ENCODE measurements around the gene PGA3. TPM values are rescaled to one million over a fixed set of nuclear protein-coding genes. Genes with fewer than 3 reads are reported as not detected.
"Not testable (repeated sequence)": the region's sequence is repeated elsewhere in the genome, so short reads cannot be mapped to it uniquely, and the experiment has no call there.

PGA3 gene
- total and polyA plus RNA-seq, 9 donors: 0.21 to 1.3 (median 0.87) TPM; not detected in 1

DNA sequence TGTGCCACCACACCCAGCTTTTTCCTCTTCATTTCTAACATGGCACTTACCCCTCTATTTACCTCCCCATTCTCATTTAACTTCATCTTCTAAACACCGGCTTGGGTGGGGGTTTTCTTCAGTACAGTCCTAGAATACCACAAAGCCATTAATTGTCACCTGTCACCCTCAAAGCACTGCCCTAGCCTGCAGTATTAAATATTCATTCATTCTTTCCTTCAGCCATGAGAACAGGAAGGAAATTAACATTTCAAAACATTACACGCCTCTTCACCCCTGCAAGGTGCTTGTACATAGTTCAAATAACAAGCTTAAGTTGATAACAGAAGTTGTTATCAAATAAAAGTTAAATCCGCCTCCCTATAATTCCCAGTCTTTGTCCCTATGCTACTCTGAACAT lies 31.4 kb upstream of the PGA3 start:
- H3K27ac ChIP-seq (ENCODE audit: low read length): no peak overlapping the region
- H3K36me3 ChIP-seq (ENCODE audit: control insufficient read depth, insufficient read depth, low read length): no peaks in the 10 kb centered on the region
- 75% methylated on average over 1 of the region's 3 CpGs for WGBS (ENCODE audit: insufficient coverage)
- H3K9me3 ChIP-seq (replicated peaks; ENCODE audit: control insufficient read depth, low read depth, low read length): peaks cover 6% of the 10 kb centered on the region
- DNase-seq: no peak
- H3K4me3 ChIP-seq (ENCODE audit: low read length): no peak overlapping the region
- H3K27me3 ChIP-seq (ENCODE audit: control insufficient read depth, insufficient read depth, low read length): no peaks in the 10 kb centered on the region
- no peaks in the 10 kb centered on the region for H3K4me1 ChIP-seq (ENCODE audit: control insufficient read depth, insufficient read depth, low read length)

DNA sequence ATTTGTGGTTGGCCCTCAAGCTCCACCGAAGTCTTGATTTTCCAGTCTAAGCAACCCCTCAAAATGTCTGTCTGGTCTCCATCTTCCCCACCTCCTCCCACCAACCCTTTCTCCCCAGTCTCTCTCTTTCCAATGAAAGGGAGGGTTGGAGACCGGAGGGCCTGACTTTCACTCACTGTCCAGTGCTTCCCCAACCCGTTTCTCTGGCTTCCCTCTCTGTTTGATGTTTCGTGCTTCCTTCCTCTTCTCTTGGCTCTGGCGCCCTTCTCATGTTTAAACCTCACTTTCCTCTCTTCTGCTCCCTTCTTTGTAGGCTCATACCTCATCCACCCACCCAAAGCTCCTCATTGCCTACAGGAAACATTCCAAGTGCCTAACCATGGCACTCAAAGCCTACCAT lies 31.0 kb upstream of the PGA3 start:
- H3K27ac ChIP-seq (ENCODE audit: low read length): no peak overlapping the region

DNA sequence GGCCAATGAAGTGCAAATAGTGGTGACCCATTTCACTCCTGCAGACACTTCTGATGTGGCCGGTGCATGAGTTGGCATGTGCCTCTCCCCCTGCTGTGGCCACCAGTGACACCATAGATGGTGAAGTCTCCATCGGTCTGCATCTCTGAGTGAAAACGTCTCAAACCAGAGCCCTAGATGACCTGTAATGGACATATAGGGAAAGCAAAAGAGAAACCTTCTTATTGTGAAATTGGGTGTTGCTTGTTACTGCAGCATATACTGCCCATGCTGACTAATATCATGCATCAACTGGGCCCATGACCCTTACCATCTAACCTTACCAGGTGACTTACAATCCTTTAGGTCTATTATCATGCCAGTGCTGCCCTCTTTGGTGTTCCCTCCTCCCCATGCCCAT lies 30.4 kb upstream of the PGA3 start:
- Histone ChIP-seq H3K9me3 (replicated peaks; ENCODE audit: control insufficient read depth, low read depth, low read length) (peaks cover 6% of the 10 kb centered on the region), H3K4me3 (ENCODE audit: low read length) (no peak overlapping the region), H3K4me1 (ENCODE audit: control insufficient read depth, insufficient read depth, low read length) (no peaks in the 10 kb centered on the region), H3K27ac (ENCODE audit: low read length) (no peak overlapping the region), H3K36me3 (ENCODE audit: control insufficient read depth, insufficient read depth, low read length) (no peaks in the 10 kb centered on the region), H3K27me3 (ENCODE audit: control insufficient read depth, insufficient read depth, low read length) (no peaks in the 10 kb centered on the region)
- no peak for DNase-seq
- WGBS (ENCODE audit: insufficient coverage): 100% methylated on average over 1 of the region's 3 CpGs

More for the DNA sequence above, 31.0 kb upstream of the PGA3 start:
- DNase-seq: no peak
- Histone ChIP-seq H3K4me1 (ENCODE audit: control insufficient read depth, insufficient read depth, low read length) (no peaks in the 10 kb centered on the region), H3K9me3 (replicated peaks; ENCODE audit: control insufficient read depth, low read depth, low read length) (peaks cover 6% of the 10 kb centered on the region), H3K4me3 (ENCODE audit: low read length) (no peak overlapping the region), H3K27me3 (ENCODE audit: control insufficient read depth, insufficient read depth, low read length) (no peaks in the 10 kb centered on the region), H3K36me3 (ENCODE audit: control insufficient read depth, insufficient read depth, low read length) (no peaks in the 10 kb centered on the region)
- WGBS (ENCODE audit: insufficient coverage): 53% methylated on average over 5 of the region's 5 CpGs

DNA sequence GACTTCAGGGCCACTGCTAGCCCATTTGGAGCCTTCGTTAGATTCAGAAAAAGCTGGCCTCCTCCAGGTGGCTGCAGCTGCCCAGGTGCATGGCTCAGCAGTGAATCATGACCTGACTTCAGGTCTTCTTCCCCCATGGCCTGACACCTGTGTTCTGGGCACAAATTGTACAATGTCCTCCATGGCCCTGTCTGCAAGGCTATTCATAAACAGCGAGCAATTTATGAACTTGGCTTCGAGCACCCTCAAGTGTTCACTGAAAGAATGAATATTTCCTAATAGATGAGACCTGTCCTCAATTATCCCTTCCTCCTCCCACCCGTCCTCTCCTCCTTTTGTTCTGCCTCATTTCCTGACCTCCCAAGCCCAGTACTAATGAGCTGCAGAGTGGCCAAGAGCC lies 29.9 kb upstream of the PGA3 start:
- Histone ChIP-seq H3K27me3 (ENCODE audit: control insufficient read depth, insufficient read depth, low read length) (no peaks in the 10 kb centered on the region), H3K27ac (ENCODE audit: low read length) (no peak overlapping the region), H3K9me3 (replicated peaks; ENCODE audit: control insufficient read depth, low read depth, low read length) (peaks cover 6% of the 10 kb centered on the region), H3K4me3 (ENCODE audit: low read length) (no peak overlapping the region), H3K36me3 (ENCODE audit: control insufficient read depth, insufficient read depth, low read length) (no peaks in the 10 kb centered on the region), H3K4me1 (ENCODE audit: control insufficient read depth, insufficient read depth, low read length) (no peaks in the 10 kb centered on the region)
- 68% methylated on average over 4 of the region's 4 CpGs for WGBS (ENCODE audit: insufficient coverage)
- no peak for DNase-seq

DNA sequence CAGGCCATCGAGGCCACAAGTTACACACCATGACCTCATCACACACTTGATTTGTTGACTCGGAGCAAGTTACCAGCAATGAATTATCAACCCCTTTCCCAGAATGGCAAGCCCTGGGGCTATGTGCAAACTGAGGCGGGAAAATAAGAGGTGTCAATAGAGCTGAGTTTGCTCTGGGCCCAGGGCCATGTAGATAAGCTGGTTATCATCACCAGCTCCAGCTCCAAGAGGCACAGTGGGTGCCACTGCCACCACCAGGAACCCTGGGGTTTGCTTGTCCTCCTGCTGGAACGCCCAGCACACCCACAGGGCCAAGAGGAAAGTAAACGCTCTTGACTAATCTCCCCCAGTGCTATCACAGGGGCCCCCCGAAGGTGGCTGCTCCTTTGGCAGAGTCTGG lies 29.0 kb upstream of the PGA3 start:
- no peak for DNase-seq
- no peak overlapping the region for H3K4me3 ChIP-seq (ENCODE audit: low read length)
- H3K27ac ChIP-seq (ENCODE audit: low read length): no peak overlapping the region
- H3K9me3 ChIP-seq (replicated peaks; ENCODE audit: control insufficient read depth, low read depth, low read length): peaks cover 4% of the 10 kb centered on the region
- no peaks in the 10 kb centered on the region for H3K27me3 ChIP-seq (ENCODE audit: control insufficient read depth, insufficient read depth, low read length)
- WGBS (ENCODE audit: insufficient coverage): 77% methylated on average over 5 of the region's 6 CpGs
- H3K4me1 ChIP-seq (ENCODE audit: control insufficient read depth, insufficient read depth, low read length): no peaks in the 10 kb centered on the region
- no peaks in the 10 kb centered on the region for H3K36me3 ChIP-seq (ENCODE audit: control insufficient read depth, insufficient read depth, low read length)

DNA sequence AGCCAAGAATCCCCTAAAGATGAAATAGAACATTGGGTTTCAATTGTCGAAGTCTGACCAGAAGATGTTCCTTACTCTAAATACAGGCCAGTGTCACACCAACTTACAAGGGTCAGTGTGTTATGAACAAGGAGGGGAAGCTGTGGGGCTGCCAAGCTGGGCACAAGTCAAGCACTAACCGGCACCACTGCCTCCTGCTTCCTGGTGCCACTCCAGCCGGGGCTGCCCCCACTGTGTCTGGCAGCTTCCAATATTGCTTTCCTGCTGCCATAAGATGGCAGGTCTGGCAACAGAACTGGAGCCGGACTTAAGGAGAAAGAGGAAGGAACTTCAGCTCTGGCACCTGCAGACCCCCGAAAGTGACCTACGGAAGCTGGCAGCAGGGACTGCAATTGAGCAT lies 28.4 kb upstream of the PGA3 start:
- no peaks in the 10 kb centered on the region for H3K4me1 ChIP-seq (ENCODE audit: control insufficient read depth, insufficient read depth, low read length)
- no peak for DNase-seq
- H3K27me3 ChIP-seq (ENCODE audit: control insufficient read depth, insufficient read depth, low read length): no peaks in the 10 kb centered on the region
- no peaks in the 10 kb centered on the region for H3K36me3 ChIP-seq (ENCODE audit: control insufficient read depth, insufficient read depth, low read length)
- H3K4me3 ChIP-seq (ENCODE audit: low read length): no peak overlapping the region
- WGBS (ENCODE audit: insufficient coverage): 75% methylated on average over 2 of the region's 6 CpGs
- H3K27ac ChIP-seq (ENCODE audit: low read length): no peak overlapping the region
- peaks cover 4% of the 10 kb centered on the region for H3K9me3 ChIP-seq (replicated peaks; ENCODE audit: control insufficient read depth, low read depth, low read length)

DNA sequence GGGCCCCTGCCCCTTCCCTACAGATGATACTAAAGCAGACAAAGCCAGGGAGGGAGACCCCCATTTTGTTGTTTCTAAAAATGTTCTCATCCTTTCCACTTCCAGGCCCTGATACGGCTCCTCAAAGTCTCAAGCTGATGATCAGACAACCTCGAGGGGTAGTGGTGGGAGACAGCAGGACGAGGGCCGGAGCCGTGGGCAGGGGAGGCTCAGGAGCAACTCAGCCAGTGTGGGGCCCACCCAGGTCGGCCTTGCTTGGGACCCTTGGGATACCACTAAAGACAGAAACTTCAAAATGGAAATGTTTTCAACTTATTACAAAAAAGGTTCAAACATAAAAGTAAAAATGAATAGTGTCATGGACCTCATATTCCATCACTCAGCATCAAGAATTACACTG lies 26.9 kb upstream of the PGA3 start:
- H3K4me1 ChIP-seq (ENCODE audit: control insufficient read depth, insufficient read depth, low read length): no peaks in the 10 kb centered on the region
- no peak overlapping the region for H3K4me3 ChIP-seq (ENCODE audit: low read length)
- peaks cover 4% of the 10 kb centered on the region for H3K9me3 ChIP-seq (replicated peaks; ENCODE audit: control insufficient read depth, low read depth, low read length)
- 50% methylated on average over 2 of the region's 6 CpGs for WGBS (ENCODE audit: insufficient coverage)
- H3K36me3 ChIP-seq (ENCODE audit: control insufficient read depth, insufficient read depth, low read length): no peaks in the 10 kb centered on the region
- no peak overlapping the region for H3K27ac ChIP-seq (ENCODE audit: low read length)
- no peak for DNase-seq
- H3K27me3 ChIP-seq (ENCODE audit: control insufficient read depth, insufficient read depth, low read length): no peaks in the 10 kb centered on the region

DNA sequence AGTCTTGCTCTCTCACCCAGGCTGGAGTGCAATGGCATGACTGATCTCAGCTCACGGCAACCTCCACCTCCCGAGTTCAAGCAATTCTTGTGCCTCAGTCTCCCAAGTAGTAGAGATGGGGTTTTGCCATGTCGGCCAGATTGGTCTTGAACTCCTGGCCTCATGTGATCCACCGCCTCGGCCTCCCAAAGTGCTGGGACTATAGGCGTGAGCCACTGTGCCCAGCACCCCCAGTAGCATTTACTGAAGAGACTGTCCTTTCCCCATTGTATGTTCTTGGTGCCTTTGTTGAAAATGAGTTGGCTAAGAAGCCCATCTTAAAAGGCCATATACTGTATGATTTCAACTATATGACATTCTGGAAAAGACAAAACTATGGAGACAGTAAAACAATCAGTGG lies 23.1 kb upstream of the PGA3 start:
- H3K4me3 ChIP-seq (ENCODE audit: low read length); H3K9me3 ChIP-seq (replicated peaks; ENCODE audit: control insufficient read depth, low read depth, low read length); H3K4me1 ChIP-seq (ENCODE audit: control insufficient read depth, insufficient read depth, low read length); H3K27ac ChIP-seq (ENCODE audit: low read length); H3K36me3 ChIP-seq (ENCODE audit: control insufficient read depth, insufficient read depth, low read length); H3K27me3 ChIP-seq (ENCODE audit: control insufficient read depth, insufficient read depth, low read length); DNase-seq: not testable (repeated sequence)
- 92% methylated on average over 3 of the region's 6 CpGs for WGBS (ENCODE audit: insufficient coverage)

DNA sequence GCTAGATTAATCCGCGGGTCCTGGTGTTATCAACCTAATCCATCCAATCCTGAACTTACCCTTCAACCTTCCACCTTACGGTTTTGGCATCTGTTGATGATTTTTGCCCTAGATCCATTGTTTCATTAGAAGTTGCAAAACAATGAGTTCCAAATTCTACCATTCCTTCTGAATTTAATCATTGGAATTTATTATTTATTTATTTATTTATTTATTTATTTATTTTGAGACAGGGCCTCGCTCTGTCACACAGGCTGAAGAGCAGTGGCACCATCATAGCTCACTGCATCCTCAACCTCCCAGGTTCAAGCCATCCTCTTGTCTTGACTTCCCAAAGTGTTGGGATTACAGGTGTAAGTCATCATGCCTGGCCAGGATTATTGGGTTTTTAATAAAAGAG lies 21.8 kb upstream of the PGA3 start:
- Histone ChIP-seq H3K27me3 (ENCODE audit: control insufficient read depth, insufficient read depth, low read length) (peaks cover 2% of the 10 kb centered on the region), H3K9me3 (replicated peaks; ENCODE audit: control insufficient read depth, low read depth, low read length) (no peaks in the 10 kb centered on the region), H3K27ac (ENCODE audit: low read length) (no peak overlapping the region), H3K4me1 (ENCODE audit: control insufficient read depth, insufficient read depth, low read length) (no peaks in the 10 kb centered on the region), H3K4me3 (ENCODE audit: low read length) (no peak overlapping the region), H3K36me3 (ENCODE audit: control insufficient read depth, insufficient read depth, low read length) (no peaks in the 10 kb centered on the region)
- DNase-seq: no peak
- 100% methylated on average over 2 of the region's 4 CpGs for WGBS (ENCODE audit: insufficient coverage)

DNA sequence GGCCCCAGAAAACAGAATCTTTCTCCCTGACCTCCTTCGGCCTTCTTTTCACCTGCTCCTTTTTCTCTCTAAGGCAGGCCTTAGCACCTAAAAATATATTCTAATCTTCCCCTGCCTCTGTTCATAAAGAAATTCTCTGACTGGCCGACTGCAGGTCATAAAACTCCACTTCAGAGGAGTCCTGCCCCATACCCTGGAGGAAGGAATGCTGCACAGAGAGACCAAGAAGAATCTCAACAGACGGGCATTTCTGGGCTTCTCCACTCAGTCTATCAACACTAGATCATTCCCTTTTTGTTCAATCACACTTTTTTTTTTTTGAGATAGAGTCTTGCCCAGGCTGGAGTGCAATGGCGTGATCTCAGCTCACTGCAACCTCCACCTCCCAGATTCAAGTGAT lies 19.7 kb upstream of the PGA3 start:
- 51% methylated on average over 3 of the region's 4 CpGs for WGBS (ENCODE audit: insufficient coverage)
- no peak for DNase-seq
- H3K27me3 ChIP-seq (ENCODE audit: control insufficient read depth, insufficient read depth, low read length): peaks cover 2% of the 10 kb centered on the region
- no peaks in the 10 kb centered on the region for H3K9me3 ChIP-seq (replicated peaks; ENCODE audit: control insufficient read depth, low read depth, low read length)
- no peak overlapping the region for H3K4me3 ChIP-seq (ENCODE audit: low read length)
- H3K4me1 ChIP-seq (ENCODE audit: control insufficient read depth, insufficient read depth, low read length): no peaks in the 10 kb centered on the region
- no peaks in the 10 kb centered on the region for H3K36me3 ChIP-seq (ENCODE audit: control insufficient read depth, insufficient read depth, low read length)
- no peak overlapping the region for H3K27ac ChIP-seq (ENCODE audit: low read length)

DNA sequence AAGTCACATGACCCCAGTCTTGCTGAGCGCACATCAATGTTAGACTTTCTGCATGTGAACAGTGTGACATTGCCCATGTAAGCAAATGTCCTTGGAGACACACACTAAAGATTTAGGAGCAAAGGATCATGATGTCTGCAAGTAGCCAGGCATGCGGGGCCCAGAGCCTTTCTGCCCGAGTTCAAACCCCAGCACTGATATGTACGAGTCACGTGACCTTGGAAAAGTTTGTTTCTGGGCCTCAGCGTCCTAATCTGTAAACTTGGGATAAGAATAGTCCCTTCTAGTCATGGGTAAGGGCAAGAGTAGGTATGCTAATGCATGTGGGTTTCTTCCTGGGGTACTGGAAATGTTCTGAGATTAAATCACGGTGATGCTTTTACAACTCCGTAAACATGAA lies 16.8 kb upstream of the PGA3 start:
- 94% methylated on average over 4 of the region's 8 CpGs for WGBS (ENCODE audit: insufficient coverage)
- Histone ChIP-seq H3K4me3 (ENCODE audit: low read length) (no peak overlapping the region), H3K27ac (ENCODE audit: low read length) (no peak overlapping the region), H3K4me1 (ENCODE audit: control insufficient read depth, insufficient read depth, low read length) (no peaks in the 10 kb centered on the region), H3K9me3 (replicated peaks; ENCODE audit: control insufficient read depth, low read depth, low read length) (no peaks in the 10 kb centered on the region), H3K27me3 (ENCODE audit: control insufficient read depth, insufficient read depth, low read length) (peaks cover 2% of the 10 kb centered on the region), H3K36me3 (ENCODE audit: control insufficient read depth, insufficient read depth, low read length) (no peaks in the 10 kb centered on the region)
- DNase-seq: no peak
